Measurements from ENCODE around the gene FRAS1.
"Not testable (repeated sequence)": the region's sequence is repeated elsewhere in the genome, so short reads cannot be mapped to it uniquely, and the experiment has no call there.

DNA sequence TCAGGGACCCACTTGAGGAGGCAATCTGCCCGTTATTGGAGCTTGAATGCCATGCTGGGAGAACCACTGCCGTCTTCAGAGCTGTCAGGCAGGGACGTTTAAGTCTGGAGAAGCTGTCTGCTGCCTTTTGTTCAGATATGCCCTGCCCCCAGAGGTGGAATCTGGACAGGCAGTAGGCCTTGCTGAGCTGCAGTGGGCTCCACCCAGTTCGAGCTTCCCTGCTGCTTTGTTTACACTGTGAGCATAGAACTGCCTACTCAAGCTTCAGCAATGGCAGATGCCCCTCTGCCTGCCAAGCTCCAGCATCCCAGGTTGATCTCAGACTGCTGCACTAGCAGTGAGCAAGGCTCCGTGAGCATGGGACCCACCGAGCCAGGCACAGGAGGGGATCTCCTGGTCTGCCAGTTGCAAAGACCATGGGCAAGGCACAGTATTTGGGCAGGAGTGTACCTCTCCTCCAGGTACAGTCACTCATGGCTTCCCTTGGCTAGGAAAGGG is 68.8 kb downstream of the FRAS1 start:
- TF ChIP-seq, protein P1, sequence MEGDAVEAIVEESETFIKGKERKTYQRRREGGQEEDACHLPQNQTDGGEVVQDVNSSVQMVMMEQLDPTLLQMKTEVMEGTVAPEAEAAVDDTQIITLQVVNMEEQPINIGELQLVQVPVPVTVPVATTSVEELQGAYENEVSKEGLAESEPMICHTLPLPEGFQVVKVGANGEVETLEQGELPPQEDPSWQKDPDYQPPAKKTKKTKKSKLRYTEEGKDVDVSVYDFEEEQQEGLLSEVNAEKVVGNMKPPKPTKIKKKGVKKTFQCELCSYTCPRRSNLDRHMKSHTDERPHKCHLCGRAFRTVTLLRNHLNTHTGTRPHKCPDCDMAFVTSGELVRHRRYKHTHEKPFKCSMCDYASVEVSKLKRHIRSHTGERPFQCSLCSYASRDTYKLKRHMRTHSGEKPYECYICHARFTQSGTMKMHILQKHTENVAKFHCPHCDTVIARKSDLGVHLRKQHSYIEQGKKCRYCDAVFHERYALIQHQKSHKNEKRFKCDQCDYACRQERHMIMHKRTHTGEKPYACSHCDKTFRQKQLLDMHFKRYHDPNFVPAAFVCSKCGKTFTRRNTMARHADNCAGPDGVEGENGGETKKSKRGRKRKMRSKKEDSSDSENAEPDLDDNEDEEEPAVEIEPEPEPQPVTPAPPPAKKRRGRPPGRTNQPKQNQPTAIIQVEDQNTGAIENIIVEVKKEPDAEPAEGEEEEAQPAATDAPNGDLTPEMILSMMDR (IDR thresholded peaks at IDR 0.05), result not testable (repeated sequence)
- TF ChIP-seq POLR2A (IDR thresholded peaks at IDR 0.05), result not testable (repeated sequence)

Measured in right lobe of liver (tissue), 4 donors.